KMS-11 (cell line): ENCODE data around the gene SLC66A3.

Experiments used
- H2AFZ ChIP-seq: fragments of 200-600 bp; sonication (generic); 2 replicates; pipeline ENCODE4 v1.6.1; 2016; ENCODE audit warnings: antibody characterized with exemption, mixed run types, low read depth
- H3K27ac ChIP-seq: fragments of 200-600 bp; sonication (generic); 2 replicates; pipeline ENCODE4 v1.6.1; 2016; ENCODE audit warnings: mild to moderate bottlenecking, mixed run types
- H3K27me3 ChIP-seq: fragments of 200-600 bp; sonication (generic); 2 replicates; pipeline ENCODE4 v1.6.1; 2017; ENCODE audit warnings: mild to moderate bottlenecking, low read depth, mixed run types, moderate library complexity; ENCODE audit not compliant: insufficient read depth
- H3K36me3 ChIP-seq: fragments of 200-600 bp; sonication (generic); 2 replicates; pipeline ENCODE4 v1.6.1; 2017; ENCODE audit warnings: mild to moderate bottlenecking, mixed run types; ENCODE audit not compliant: insufficient read depth
- H3K4me1 ChIP-seq: fragments of 200-600 bp; sonication (generic); 2 replicates; pipeline ENCODE4 v1.6.1; 2016; ENCODE audit warnings: mild to moderate bottlenecking, low read depth, mixed run types; ENCODE audit not compliant: poor library complexity, severe bottlenecking
- H3K4me2 ChIP-seq: fragments of 200-600 bp; sonication (generic); 2 replicates; pipeline ENCODE4 v1.7.0; 2016; ENCODE audit warnings: mild to moderate bottlenecking, mixed run types
- H3K4me3 ChIP-seq: fragments of 200-600 bp; sonication (generic); IDR thresholded peaks from 2 replicates; pipeline ENCODE4 v1.6.1; 2017; ENCODE audit warnings: low read depth, low read length, mixed read lengths; ENCODE audit not compliant: insufficient read depth
- H3K79me2 ChIP-seq: fragments of 200-600 bp; sonication (generic); 2 replicates; pipeline ENCODE4 v1.6.1; 2016; ENCODE audit warnings: low read depth, mixed run types; ENCODE audit not compliant: insufficient read depth
- H3K9ac ChIP-seq: fragments of 200-600 bp; sonication (generic); 2 replicates; pipeline ENCODE4 v1.6.1; 2016; ENCODE audit warnings: mild to moderate bottlenecking, mixed run types
- H4K20me1 ChIP-seq: fragments of 200-600 bp; sonication (generic); 2 replicates; pipeline ENCODE4 v1.6.1; 2016; ENCODE audit warnings: mild to moderate bottlenecking, mixed run types; ENCODE audit not compliant: insufficient read depth
- CTCF ChIP-seq: fragments of 200-600 bp; sonication (generic); conservative IDR thresholded peaks from 2 replicates; pipeline ENCODE4 v1.6.1; 2017; ENCODE audit warnings: low read depth, mild to moderate bottlenecking, antibody characterized with exemption, low read length, moderate library complexity, mixed read lengths

The SLC66A3 gene

DNA sequence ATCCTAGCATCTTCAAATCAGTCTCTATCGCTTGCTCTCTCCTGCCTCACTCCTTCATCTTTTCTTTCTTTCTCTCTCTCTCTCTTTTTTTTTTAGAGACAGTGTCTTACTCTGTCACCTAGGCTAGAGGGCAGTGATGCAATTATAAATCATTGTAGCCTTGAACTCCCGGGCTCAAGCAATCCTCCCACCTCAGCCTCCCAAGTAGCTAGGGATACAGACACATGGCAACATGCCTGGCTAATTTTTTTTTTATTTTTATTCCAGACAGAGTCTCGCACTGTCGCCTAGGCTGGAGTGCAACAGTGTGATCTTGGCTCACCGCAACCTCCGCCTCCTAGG lies 10.6 kb upstream of the SLC66A3 start:
- Histone ChIP-seq H3K27ac (no peak overlapping the region), H3K79me2 (no peaks in the 10 kb centered on the region), H3K4me1 (no peaks in the 10 kb centered on the region), H3K27me3 (no peaks in the 10 kb centered on the region), H4K20me1 (no peaks in the 10 kb centered on the region), H3K9ac (no peak overlapping the region), H3K4me2 (no peak overlapping the region), H3K36me3 (no peaks in the 10 kb centered on the region), H2AFZ (no peak overlapping the region), H3K4me3 (no peak overlapping the region)
- no peak for TF ChIP-seq CTCF

GRCh38 chr2:11145350-11145749 lies 9.9 kb upstream of the SLC66A3 start:
- no peak for TF ChIP-seq CTCF
- no peaks in the 10 kb centered on the region for H3K36me3 ChIP-seq
- H3K27ac ChIP-seq: no peak overlapping the region
- H3K4me2 ChIP-seq: no peak overlapping the region
- H3K4me3 ChIP-seq: no peak overlapping the region
- no peaks in the 10 kb centered on the region for H4K20me1 ChIP-seq
- no peak overlapping the region for H2AFZ ChIP-seq
- no peak overlapping the region for H3K9ac ChIP-seq
- H3K27me3 ChIP-seq: no peaks in the 10 kb centered on the region
- no peaks in the 10 kb centered on the region for H3K79me2 ChIP-seq
- no peaks in the 10 kb centered on the region for H3K4me1 ChIP-seq

DNA sequence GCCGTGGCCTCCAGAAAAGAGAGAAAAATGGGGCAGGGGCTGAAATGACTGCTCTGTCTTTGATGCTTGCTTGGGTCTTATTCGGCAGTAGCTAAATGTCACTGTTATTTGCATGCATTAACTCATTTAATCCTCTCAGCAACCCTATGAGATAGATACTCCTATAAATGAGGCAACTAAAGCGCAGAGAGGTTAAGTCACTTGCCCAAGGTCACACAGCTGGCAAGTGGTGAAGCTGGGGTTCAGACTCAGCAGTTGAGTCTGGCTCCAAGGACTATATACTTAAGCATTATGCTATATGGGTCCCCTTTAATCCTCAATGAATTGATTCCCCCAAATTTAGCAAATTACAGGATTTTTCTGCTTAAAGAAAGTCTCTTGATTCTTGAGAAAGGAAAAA lies 9.2 kb upstream of the SLC66A3 start:
- Histone ChIP-seq H3K4me3 (no peak overlapping the region), H2AFZ (no peak overlapping the region), H3K27me3 (no peaks in the 10 kb centered on the region), H3K36me3 (no peaks in the 10 kb centered on the region), H4K20me1 (no peaks in the 10 kb centered on the region), H3K4me2 (no peak overlapping the region), H3K27ac (no peak overlapping the region), H3K9ac (no peak overlapping the region), H3K4me1 (no peaks in the 10 kb centered on the region), H3K79me2 (no peaks in the 10 kb centered on the region)
- TF ChIP-seq CTCF: no peak

DNA sequence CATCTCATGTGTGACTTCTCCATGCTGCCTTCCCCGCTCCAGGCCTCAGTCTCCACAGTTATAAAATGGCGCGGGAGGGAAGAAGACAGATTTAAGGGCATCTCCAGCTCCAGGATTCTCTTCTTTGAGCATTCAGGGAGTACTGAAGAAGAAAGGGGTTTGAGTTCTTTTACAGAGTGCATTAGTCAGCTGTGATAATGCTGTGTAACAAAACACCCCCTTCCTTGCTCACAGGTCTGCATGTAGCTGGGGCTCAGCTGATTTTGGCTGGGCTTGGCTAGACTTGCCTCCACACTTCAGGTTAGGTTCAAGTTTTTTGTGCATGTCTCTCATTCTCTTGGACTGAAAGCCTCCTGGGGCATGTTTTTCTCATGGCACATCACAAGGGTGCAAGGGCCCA lies 8.0 kb upstream of the SLC66A3 start:
- no peak for TF ChIP-seq CTCF
- H2AFZ ChIP-seq: no peak overlapping the region
- no peaks in the 10 kb centered on the region for H4K20me1 ChIP-seq
- no peak overlapping the region for H3K9ac ChIP-seq
- H3K79me2 ChIP-seq: no peaks in the 10 kb centered on the region
- H3K27me3 ChIP-seq: no peaks in the 10 kb centered on the region
- no peak overlapping the region for H3K4me3 ChIP-seq
- no peaks in the 10 kb centered on the region for H3K36me3 ChIP-seq
- no peak overlapping the region for H3K27ac ChIP-seq
- H3K4me1 ChIP-seq: no peaks in the 10 kb centered on the region
- H3K4me2 ChIP-seq: no peak overlapping the region

GRCh38 chr2:11152591-11152990 lies 2.7 kb upstream of the SLC66A3 start:
- Histone ChIP-seq H3K9ac (no peak overlapping the region), H3K4me2 (no peak overlapping the region), H3K27ac (no peak overlapping the region), H3K4me1 (peaks cover 12% of the 10 kb centered on the region), H3K36me3 (no peaks in the 10 kb centered on the region), H2AFZ (no peak overlapping the region), H4K20me1 (no peaks in the 10 kb centered on the region), H3K27me3 (no peaks in the 10 kb centered on the region), H3K4me3 (no peak overlapping the region), H3K79me2 (no peaks in the 10 kb centered on the region)
- no peak for TF ChIP-seq CTCF
